H7 (cell line): ENCODE measurements around the gene DNAH14. TPM values are rescaled to one million over a fixed set of nuclear protein-coding genes. Genes with fewer than 3 reads are reported as not detected.
"Not testable (repeated sequence)": the region's sequence is repeated elsewhere in the genome, so short reads cannot be mapped to it uniquely, and the experiment has no call there.

Source experiments
- DNase-seq: peaks from one replicate; pipeline ENCODE4 v3.0.0; 2012
- H3K27me3 ChIP-seq: 2 replicates; pipeline ENCODE4 v1.6.0; 2011; ENCODE audit warnings: mild to moderate bottlenecking, low read length; ENCODE audit not compliant: control insufficient read depth, insufficient read depth
- H3K36me3 ChIP-seq: replicated peaks from 2 replicates; pipeline ENCODE4 v1.5.1; 2011; ENCODE audit warnings: low read length; ENCODE audit not compliant: control insufficient read depth, insufficient read depth
- H3K4me3 ChIP-seq: 2 replicates; pipeline ENCODE4 v1.5.1; 2011; ENCODE audit warnings: low read depth, mild to moderate bottlenecking, control low read depth, low read length, moderate library complexity; ENCODE audit not compliant: insufficient read depth
- total RNA-seq: library from RNA; depleted of rRNA; stranded (reverse); fragments of >200 nt; shearing (Covaris generic); gene quantifications from 2 replicates; pipeline ENCODE4 v1.2.3, GENCODE V29; 2014

DNAH14 gene
- total RNA-seq, 1 experiment from 2014 or later = 42.9 TPM

DNA sequence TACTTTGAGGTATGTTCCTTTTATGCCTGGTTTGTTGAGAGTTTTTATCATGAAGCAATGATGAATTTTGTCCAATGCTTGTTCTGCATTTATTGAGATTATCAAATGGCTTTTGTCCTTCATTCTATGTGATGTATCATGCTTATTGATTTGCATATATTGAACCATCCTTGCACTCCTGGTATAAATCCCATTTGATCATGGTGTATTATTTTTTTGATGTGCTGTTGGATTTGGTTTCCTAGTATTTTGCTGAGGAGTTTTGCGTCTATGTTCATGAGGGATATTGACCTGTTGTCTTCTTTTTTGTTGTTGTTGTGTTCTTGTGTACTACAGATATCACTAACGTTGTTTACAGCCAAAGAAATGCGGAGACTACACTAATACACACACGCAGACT lies 4.1 kb downstream of the DNAH14 start:
- no peak for DNase-seq
- Histone ChIP-seq H3K27me3 (no peaks in the 10 kb centered on the region; the same call in 1 of the 2 replicates), H3K36me3 (no peaks in the 10 kb centered on the region), H3K4me3 (no peak overlapping the region)

DNA sequence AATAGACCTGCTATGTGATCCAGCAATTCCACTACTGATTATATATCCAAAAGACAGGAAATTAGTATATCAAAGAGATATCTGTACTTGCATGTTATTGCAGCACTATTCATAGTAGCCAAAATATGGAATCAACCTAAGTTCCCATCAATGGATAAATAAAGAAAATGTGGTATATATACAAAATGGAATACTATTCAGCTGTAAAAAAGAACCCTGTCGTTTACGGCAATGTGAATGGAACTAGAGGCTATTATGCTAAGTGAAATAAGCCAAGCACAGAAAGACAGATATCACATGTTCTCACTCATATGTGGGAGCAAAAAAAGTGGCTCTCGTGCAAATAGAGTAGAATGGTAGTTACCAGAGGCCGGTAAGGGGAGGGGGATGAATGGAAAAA lies 9.2 kb downstream of the DNAH14 start:
- Histone ChIP-seq H3K27me3 (no peaks in the 10 kb centered on the region), H3K4me3 (no peak overlapping the region), H3K36me3 (no peaks in the 10 kb centered on the region)
- no peak for DNase-seq

DNA sequence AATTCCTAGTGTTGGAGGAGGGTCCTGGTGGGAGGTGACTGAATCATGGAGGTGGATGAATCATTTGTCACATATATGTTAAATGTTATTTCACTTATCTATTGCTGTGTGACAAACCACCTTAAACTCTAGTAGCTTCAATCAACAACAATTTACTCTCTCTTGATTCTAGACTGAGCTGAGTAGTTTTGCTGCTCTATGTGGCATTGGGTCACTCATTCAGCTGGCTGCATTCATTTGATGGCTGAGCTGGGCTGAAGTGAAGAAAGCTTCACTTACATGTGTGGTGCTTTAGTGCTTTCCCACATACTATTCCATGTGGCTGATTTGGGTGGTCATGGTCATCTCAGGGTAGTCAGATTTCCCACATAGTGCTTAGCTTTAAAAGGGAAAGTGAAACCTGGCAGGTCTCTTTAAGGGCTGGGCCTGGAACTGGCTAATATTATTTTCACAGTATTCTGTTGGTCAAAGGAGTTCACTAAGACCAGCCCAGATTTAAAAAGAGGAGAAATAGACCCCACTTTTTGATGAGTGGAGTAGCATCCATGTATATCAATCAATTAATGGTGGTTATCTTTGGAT lies 10.5 kb downstream of the DNAH14 start:
- no peak for DNase-seq
- no peaks in the 10 kb centered on the region for H3K36me3 ChIP-seq
- no peaks in the 10 kb centered on the region for H3K27me3 ChIP-seq
- H3K4me3 ChIP-seq = no peak overlapping the region

DNA sequence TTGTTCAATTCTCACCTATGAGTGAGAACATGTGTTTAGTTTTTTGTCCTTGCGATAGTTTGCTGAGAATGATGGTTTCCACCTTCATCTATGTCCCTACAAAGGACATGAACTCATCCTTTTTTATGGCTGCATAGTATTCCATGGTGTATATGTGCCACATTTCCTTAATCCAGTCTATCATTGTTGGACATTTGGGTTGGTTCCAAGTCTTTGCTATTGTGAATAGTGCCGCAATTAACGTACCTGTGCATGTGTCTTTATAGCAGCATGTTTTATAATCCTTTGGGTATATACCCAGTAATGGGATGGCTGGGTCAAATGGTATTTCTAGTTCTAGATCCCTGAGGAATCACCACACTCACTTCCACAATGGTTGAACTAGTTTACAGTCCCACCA lies 11.3 kb downstream of the DNAH14 start:
- H3K4me3 ChIP-seq, H3K27me3 ChIP-seq, H3K36me3 ChIP-seq, DNase-seq: not testable (repeated sequence)

DNA sequence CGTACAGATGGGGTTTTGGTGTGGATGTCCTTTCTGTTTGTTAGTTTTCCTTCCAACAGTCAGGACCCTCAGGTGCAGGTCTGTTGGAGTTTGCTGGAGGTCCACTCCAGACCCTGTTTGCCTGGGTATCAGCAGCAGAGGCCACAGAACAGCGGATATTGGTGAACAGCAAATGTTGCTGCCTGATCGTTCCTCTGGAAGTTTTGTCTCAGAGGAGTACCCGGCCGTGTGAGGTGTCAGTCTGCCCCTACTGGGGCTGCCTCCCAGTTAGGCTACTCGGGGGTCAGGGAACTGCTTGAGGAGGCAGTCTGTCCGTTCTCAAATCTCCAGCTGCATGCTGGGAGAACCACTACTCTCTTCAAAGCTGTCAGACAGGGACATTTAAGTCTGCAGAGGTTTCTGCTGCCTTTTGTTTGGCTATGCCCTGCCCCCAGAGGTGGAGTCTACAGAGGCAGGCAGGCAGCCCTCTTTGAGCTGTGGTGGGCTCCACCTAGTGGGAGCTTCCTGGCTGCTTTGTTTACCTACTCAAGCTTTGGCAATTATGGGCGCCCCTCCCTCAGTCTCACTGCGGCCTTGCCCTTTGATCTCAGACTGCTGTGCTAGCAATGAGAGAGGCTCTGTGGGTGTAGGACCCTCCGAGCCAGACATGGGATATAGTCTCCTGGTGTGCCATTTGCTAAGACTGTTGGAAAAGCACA lies 16.3 kb downstream of the DNAH14 start:
- not testable (repeated sequence) for H3K27me3 ChIP-seq, H3K36me3 ChIP-seq, H3K4me3 ChIP-seq, DNase-seq

DNA sequence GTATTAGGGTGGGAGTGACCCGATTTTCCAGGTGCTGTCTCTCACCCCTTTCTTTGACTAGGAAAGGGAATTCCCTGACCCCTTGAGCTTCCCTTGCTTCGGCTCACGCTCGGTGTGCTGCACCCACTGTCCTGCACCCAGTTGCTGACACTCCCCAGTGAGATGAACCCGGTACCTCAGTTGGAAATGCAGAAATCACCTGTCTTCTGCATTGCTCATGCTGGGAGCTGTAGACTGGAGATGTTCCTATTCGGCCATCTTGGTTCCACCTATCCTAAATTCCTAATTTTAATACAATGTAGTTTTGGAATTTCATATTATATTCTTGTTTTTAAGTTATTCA lies 16.8 kb downstream of the DNAH14 start:
- DNase-seq, H3K4me3 ChIP-seq, H3K36me3 ChIP-seq, H3K27me3 ChIP-seq: not testable (repeated sequence)

DNA sequence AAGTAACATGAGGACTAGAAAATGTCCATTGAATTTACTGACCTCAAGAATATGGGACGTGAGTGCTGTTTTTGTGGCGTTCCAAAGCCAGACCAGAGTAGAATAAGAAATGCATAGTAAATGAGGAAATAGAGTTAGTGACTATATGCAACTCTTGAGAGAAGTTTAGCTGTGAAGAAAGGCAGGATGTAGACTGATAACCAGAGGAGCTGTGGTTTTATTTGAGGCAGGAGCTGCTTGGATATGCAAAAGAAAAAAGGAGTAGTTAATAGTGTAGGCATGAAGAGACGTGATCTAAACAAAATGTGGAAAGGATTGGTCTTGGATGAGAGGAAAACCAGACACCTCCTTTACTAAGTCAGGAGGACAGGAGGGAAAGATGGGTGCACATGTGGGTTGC lies 28.2 kb downstream of the DNAH14 start:
- DNase-seq = no peak
- Histone ChIP-seq H3K36me3 (no peaks in the 10 kb centered on the region), H3K4me3 (no peak overlapping the region), H3K27me3 (no peaks in the 10 kb centered on the region)

DNA sequence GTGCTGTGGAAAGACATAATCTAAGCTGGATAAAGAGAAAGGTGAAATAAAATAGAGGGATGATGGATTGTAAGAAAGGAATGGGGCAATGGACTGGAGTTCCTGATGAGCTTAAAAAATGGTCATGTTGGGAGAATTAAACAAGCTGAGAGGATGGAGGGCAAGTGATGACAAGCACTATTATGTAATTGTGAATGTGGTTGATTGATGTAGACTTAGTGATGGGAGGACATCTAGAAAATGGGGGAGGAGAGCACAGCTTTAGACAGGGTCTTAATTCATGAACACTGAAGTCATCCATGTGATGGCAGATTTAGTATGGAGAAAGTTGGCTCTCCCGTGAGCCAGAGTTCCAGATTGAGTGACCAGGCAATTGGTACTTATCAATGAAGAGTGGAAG lies 29.0 kb downstream of the DNAH14 start:
- no peak for DNase-seq
- no peaks in the 10 kb centered on the region for H3K27me3 ChIP-seq
- H3K4me3 ChIP-seq = no peak overlapping the region
- no peaks in the 10 kb centered on the region for H3K36me3 ChIP-seq

DNA sequence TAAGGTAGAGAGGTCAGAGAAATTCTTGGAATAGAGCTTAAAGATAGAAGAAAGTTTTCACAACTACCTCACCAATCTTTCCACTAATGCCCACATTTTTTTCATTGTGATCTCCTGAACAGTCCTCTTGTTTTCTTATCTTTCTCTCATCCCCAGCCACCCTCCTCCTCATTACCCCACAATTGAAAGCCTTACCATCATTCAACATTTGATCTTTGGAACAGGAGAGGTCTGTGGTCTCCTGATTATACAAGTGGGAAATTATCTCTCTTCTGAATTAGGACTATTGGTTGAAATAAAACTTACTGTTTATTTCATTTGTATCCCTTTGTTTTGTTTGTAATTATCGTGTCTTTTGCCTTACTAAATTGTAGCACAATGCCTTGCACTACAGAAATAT lies 29.6 kb downstream of the DNAH14 start:
- DNase-seq = no peak
- H3K4me3 ChIP-seq = no peak overlapping the region
- H3K27me3 ChIP-seq = no peaks in the 10 kb centered on the region
- no peaks in the 10 kb centered on the region for H3K36me3 ChIP-seq

DNA sequence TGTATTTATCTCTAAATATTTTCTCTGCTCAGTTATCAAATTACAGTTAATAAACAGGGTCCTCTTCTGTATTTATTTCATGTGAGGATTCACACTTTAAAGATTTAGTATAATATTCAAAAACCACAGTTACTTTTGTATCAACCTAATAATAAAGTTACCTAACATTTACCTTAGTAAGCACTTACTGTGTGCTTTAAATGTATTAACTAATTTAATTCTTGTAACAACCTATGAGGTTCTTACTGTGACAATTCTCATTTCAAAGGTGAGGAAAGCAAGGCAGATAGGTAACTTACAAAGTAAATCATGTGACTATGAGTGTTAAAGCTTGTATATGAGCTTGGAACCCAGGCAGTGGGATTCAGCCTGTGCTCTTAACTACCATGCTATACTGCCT lies 30.2 kb downstream of the DNAH14 start:
- Histone ChIP-seq H3K27me3 (no peaks in the 10 kb centered on the region), H3K4me3 (no peak overlapping the region), H3K36me3 (no peaks in the 10 kb centered on the region)
- DNase-seq = no peak

DNA sequence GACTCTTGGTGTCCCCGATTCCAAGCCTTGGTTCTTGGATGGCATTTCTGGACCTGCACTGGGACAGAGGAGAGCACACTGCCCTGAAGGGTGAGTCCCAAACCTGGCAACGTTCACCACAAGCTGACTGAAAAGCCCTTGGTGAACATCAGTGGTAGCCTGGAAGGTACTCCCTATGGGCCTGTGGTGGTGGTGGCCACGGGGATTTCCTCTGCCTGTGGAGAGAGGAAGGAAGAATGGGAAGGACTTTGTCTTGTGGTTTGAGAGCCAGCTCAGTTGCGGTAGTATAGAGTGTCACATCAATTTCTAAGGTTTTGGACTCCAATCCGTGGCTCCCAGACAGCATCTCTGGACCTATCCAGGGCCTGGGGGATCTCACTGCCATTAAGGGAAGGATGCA lies 50.7 kb downstream of the DNAH14 start:
- Histone ChIP-seq H3K4me3 (no peak overlapping the region), H3K27me3 (peaks cover 57% of the 10 kb centered on the region), H3K36me3 (no peaks in the 10 kb centered on the region)
- no peak for DNase-seq

DNA sequence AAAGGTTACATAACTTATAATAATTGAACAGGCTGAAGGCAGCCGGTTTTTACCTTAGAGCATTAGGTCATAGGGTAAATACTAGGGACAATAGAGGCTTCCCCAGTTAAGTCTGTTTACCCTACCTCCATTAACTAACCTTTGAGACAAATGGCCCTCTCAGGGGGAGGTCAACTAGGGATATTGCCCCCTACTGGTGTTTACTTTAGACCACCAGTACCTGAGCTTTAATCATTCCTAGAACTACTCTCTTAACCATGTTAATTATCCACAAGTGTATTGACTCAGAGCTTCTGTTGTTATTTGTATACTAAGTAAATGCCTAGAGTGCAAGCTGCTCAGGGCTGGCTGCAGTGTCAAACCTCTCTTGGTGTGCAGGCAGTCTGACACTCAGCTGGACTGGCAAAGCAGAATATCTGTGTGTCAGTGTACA lies 52.5 kb downstream of the DNAH14 start:
- peaks cover 65% of the 10 kb centered on the region for H3K27me3 ChIP-seq
- H3K36me3 ChIP-seq, H3K4me3 ChIP-seq, DNase-seq: not testable (repeated sequence)

DNA sequence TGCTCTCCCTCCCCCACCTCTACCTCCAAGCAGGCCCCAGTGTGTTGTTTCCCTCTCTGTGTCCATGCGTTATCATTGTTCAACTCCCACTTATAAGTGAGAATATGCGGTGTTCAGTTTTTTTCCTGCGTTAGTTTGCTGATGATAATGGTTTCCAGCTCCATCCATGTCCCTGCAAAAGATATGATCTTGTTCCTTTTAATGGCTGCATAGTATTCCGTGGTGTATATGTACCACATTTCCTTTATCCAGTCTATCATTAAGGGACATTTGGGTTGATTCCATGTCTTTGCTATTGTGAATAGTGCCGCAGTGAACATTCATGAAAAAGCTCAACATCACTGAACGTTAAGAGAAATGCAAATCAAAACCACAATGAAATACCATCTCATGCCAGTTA lies 58.6 kb downstream of the DNAH14 start:
- DNase-seq = no peak
- no peaks in the 10 kb centered on the region for H3K36me3 ChIP-seq
- H3K27me3 ChIP-seq = peaks cover 24% of the 10 kb centered on the region
- H3K4me3 ChIP-seq = no peak overlapping the region

DNA sequence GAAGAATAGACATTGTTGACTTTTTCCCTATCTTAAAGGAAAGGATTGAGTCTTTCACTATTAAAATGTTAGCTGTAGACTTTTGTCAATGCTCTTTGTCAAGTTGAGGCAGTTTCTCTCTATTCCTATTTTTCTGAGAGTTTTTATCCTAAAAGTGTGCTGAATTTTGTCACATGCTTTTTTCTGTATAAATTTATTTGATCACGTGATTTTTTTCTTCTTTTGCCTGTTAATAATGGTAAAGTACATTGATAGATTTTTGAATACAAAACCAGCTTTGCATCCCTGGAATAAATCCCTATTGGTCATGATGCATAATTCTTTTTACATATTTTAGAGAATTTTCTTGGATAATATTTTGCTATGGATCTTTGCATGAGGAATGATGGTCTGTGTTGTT lies 60.1 kb downstream of the DNAH14 start:
- Histone ChIP-seq H3K36me3 (no peaks in the 10 kb centered on the region), H3K27me3 (peaks cover 14% of the 10 kb centered on the region), H3K4me3 (no peak overlapping the region)
- no peak for DNase-seq

DNA sequence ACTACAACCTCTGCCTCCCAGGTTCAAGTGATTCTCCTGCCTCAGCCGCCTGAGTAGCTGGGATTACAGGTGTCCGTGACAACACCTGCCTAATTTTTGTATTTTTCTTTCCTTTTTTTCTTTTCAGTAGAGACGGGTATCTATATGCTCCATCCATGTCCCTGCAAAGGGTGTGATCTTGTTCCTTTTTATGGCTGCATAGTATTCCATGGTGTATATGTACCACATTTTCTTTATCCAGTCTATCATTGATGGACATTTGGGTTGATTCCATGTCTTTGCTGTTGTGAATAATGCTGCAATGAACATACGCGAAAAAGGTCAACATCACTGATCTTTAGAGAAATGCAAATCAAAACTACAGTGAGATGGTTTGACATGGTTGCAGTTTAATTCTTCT lies 62.1 kb downstream of the DNAH14 start:
- H3K36me3 ChIP-seq, H3K4me3 ChIP-seq, H3K27me3 ChIP-seq, DNase-seq: not testable (repeated sequence)

DNA sequence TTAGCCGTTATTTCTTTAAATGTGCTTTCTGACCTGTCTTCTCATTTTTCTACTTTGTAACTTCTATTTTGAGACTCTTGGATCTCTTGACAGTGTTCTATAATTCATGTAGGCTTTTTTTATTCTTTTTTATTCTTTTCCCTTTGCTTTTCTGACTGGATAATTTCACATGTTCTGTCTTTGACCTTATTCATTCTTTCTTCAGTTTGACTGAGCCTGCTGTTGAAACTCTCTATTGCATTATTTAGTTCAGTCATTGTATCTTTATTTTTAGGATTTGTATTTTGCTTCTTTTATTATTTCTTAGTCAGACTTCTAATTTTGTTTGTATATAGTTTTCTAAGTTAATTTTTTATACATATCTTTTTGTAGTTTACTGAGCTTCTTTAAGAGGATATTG lies 66.1 kb downstream of the DNAH14 start:
- no peak for DNase-seq
- H3K4me3 ChIP-seq = no peak overlapping the region

More for the DNA sequence above, 66.1 kb downstream of the DNAH14 start:
- H3K27me3 ChIP-seq = no peaks in the 10 kb centered on the region; the same call in 1 of the 2 replicates
- no peaks in the 10 kb centered on the region for H3K36me3 ChIP-seq
